GM12875 (cell line): ENCODE results near the gene DUSP16.
"Not testable (repeated sequence)": the region's sequence is repeated elsewhere in the genome, so short reads cannot be mapped to it uniquely, and the experiment has no call there.

Source experiments
- H3K4me3 ChIP-seq: one replicate; pipeline ENCODE4 v1.5.1; 2011; ENCODE audit warnings: low read depth, low read length, control low read depth
- CTCF ChIP-seq: IDR thresholded peaks from 2 replicates; pipeline ENCODE4 v1.5.1; 2011; ENCODE audit warnings: low read depth, mild to moderate bottlenecking, control low read depth, inconsistent platforms, low read length, moderate library complexity, borderline replicate concordance; ENCODE audit not compliant: insufficient read depth

The DUSP16 gene

DNA sequence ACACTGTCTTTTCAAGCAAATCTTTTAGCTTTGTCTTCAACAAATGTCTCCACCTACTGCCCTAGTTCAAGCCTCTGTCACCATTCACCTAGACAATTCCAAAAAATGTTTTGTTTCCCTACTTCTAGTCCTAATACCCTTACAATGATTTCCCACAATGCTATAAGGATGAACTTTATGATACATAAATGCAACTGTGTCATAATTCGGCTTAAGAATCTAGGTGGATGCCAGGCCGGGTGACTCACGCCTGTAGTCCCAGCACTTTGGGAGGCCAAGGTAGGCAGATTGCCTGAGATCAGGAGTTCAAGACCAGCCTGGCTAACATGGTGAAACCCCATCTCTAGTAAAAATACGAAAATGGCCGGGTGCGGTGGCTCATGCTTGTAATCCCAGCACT is 28.3 kb upstream of the DUSP16 start:
- H3K4me3 ChIP-seq, result no peak overlapping the region
- TF ChIP-seq CTCF, result no peak

- H3K4me3 ChIP-seq, result not testable (repeated sequence)
These were observed 25.8 kb upstream of the DUSP16 start for GRCh38 chr12:12588436-12588835.

GRCh38 chr12:12587878-12588277 is 25.2 kb upstream of the DUSP16 start:
- no peak for TF ChIP-seq CTCF
- no peak overlapping the region for H3K4me3 ChIP-seq

GRCh38 chr12:12586879-12587675 is 24.4 kb upstream of the DUSP16 start:
- TF ChIP-seq CTCF, result no peak
- no peak overlapping the region for H3K4me3 ChIP-seq

- no peak overlapping the region for H3K4me3 ChIP-seq
- no peak for TF ChIP-seq CTCF
These were observed 22.6 kb upstream of the DUSP16 start for GRCh38 chr12:12585115-12585863.

DNA sequence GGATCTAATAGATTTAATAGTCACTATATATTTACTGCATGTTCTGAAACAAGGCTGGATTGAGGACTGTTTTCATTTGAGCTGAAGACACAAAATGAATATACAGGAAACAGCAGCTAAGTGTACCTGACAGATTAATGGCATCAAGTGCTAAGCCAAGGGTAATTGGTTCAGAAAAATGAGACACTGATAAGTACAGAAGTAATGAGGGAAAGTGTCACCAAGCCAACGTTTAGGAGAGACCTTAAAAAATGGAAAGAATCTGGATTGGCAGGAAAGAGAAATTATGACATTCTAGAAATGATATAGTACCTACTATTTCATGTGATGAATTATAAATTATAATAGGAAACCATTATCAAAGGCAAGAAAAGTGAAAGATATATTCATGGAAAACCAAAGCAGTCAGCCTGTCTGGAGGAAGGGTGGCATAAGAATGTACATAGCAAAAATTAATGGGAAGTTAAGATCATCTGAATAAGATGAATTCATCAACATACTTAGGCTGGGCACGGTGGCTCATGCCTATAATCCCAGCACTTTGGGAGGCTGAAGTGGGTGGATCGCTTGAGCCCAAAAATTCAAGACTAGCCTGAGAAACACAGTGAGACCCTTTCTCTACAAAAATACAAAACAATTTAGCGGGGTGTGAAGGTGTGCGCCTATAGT is 21.0 kb upstream of the DUSP16 start:
- TF ChIP-seq CTCF, result no peak
- no peak overlapping the region for H3K4me3 ChIP-seq

DNA sequence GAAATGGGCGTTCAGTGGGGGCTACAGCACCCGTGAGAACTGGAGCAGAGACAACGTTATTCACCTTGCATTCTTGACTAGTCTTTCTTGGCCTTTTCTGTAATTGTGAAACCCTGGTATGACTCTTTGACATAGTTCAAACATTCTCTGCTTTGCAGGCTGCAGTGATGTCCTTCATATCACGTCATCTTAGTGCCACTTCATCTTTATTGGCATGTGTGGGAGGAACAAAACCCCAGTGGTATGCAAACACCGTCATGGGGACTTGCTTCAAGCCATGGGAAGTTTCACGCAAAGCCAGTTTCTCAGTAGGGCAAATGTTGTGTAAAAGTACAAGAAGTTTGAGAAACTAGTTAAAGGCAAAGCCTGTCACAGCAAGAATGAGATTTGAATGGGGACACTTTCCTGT is 20.2 kb upstream of the DUSP16 start:
- TF ChIP-seq CTCF, result no peak
- H3K4me3 ChIP-seq, result no peak overlapping the region
